Progenitor cell of endocrine pancreas (in vitro differentiated cells): ENCODE measurements around the gene DLST. TPM values are rescaled to one million over a fixed set of nuclear protein-coding genes. Genes with fewer than 3 reads are reported as not detected.

Source experiments
- DNase-seq: peaks from one replicate; pipeline ENCODE4 v3.0.0; 2021; ENCODE audit warnings: low spot score; ENCODE audit not compliant: unreplicated experiment
- H3K27ac Mint-ChIP-seq: 2 replicates; pipeline ENCODE4 v1.8.0; 2021; ENCODE audit warnings: mild to moderate bottlenecking, moderate library complexity, mixed read lengths
- H3K27me3 Mint-ChIP-seq: 2 replicates; pipeline ENCODE4 v1.8.0; 2021; ENCODE audit warnings: mixed read lengths
- H3K36me3 Mint-ChIP-seq: 2 replicates; pipeline ENCODE4 v1.8.0; 2022; ENCODE audit warnings: mixed read lengths; ENCODE audit not compliant: insufficient read depth
- H3K4me1 Mint-ChIP-seq: 2 replicates; pipeline ENCODE4 v1.8.0; 2021; ENCODE audit warnings: low read depth, mixed read lengths
- H3K4me3 Mint-ChIP-seq: 2 replicates; pipeline ENCODE4 v1.8.0; 2021; ENCODE audit warnings: low read depth, mild to moderate bottlenecking, moderate library complexity, mixed read lengths
- H3K9me3 Mint-ChIP-seq: 2 replicates; pipeline ENCODE4 v1.8.0; 2021; ENCODE audit warnings: low read depth, mixed read lengths
- CTCF ChIP-seq: fragments of 200-600 bp; sonication (generic); IDR thresholded peaks from one replicate; pipeline ENCODE4 v1.5.0; 2021; ENCODE audit warnings: antibody characterized with exemption, mild to moderate bottlenecking; ENCODE audit not compliant: unreplicated experiment
- total RNA-seq: library from RNA; stranded (reverse); gene quantifications from 2 replicates; pipeline ENCODE4 v1.2.1, GENCODE V29; 2021

DLST gene
- total RNA-seq, 1 donor from 2014 or later = 97.8 TPM

GRCh38 chr14:74846968-74847665 lies 34.6 kb upstream of the DLST start:
- Mint-ChIP-seq H3K4me3 (no peak overlapping the region), H3K9me3 (no peaks in the 10 kb centered on the region), H3K27me3 (no peaks in the 10 kb centered on the region), H3K27ac (no peak overlapping the region), H3K4me1 (peaks cover 22% of the 10 kb centered on the region), H3K36me3 (peaks cover 1% of the 10 kb centered on the region)
- DNase-seq = no peak
- no peak for TF ChIP-seq CTCF

GRCh38 chr14:74848768-74849167 lies 32.9 kb upstream of the DLST start:
- no peak for TF ChIP-seq CTCF
- Mint-ChIP-seq H3K9me3 (no peaks in the 10 kb centered on the region), H3K4me1 (peaks cover 22% of the 10 kb centered on the region), H3K36me3 (no peaks in the 10 kb centered on the region), H3K27me3 (no peaks in the 10 kb centered on the region), H3K27ac (no peak overlapping the region), H3K4me3 (no peak overlapping the region)
- no peak for DNase-seq

GRCh38 chr14:74852922-74853530 lies 28.7 kb upstream of the DLST start:
- no peaks in the 10 kb centered on the region for H3K36me3 Mint-ChIP-seq
- no peaks in the 10 kb centered on the region for H3K27me3 Mint-ChIP-seq
- no peaks in the 10 kb centered on the region for H3K9me3 Mint-ChIP-seq
- H3K4me1 Mint-ChIP-seq = peaks cover 5% of the 10 kb centered on the region
- no peak for TF ChIP-seq CTCF
- no peak overlapping the region for H3K4me3 Mint-ChIP-seq
- DNase-seq = no peak
- H3K27ac Mint-ChIP-seq = no peak overlapping the region

GRCh38 chr14:74853581-74853980 lies 28.1 kb upstream of the DLST start:
- Mint-ChIP-seq H3K9me3 (no peaks in the 10 kb centered on the region), H3K27me3 (no peaks in the 10 kb centered on the region), H3K4me3 (no peak overlapping the region), H3K4me1 (peaks cover 5% of the 10 kb centered on the region), H3K27ac (no peak overlapping the region), H3K36me3 (no peaks in the 10 kb centered on the region)
- TF ChIP-seq CTCF = no peak
- DNase-seq = no peak

- DNase-seq = no peak
- no peaks in the 10 kb centered on the region for H3K27me3 Mint-ChIP-seq
- peaks cover 2% of the 10 kb centered on the region for H3K4me1 Mint-ChIP-seq
- no peak overlapping the region for H3K27ac Mint-ChIP-seq
- no peak for TF ChIP-seq CTCF
- no peaks in the 10 kb centered on the region for H3K9me3 Mint-ChIP-seq
- no peak overlapping the region for H3K4me3 Mint-ChIP-seq
- H3K36me3 Mint-ChIP-seq = no peaks in the 10 kb centered on the region
Measured at GRCh38 chr14:74855021-74855420, 26.7 kb upstream of the DLST start.
